Ovary (tissue), 3 donors: ENCODE measurements around the gene PPHLN1.

Source experiments
- CTCF ChIP-seq, 3 donors: fragments of 450-650 bp in 2 of 3; fragments of 200-600 bp in 1 of 3; IDR thresholded peaks; one replicate each; pipeline versions ENCODE4 v1.5.1 to v1.8.0; 2016 to 2022; ENCODE audit warnings: antibody characterized with exemption in 3 of 3, mild to moderate bottlenecking in 1 of 3
- POLR2A ChIP-seq: fragments of 450-650 bp; IDR thresholded peaks from one replicate; pipeline ENCODE4 v1.6.1; 2017; ENCODE audit warnings: antibody characterized with exemption, mild to moderate bottlenecking, moderate library complexity
- donor health status: DM: no; HTN: no; CAD: no.

GRCh38 chr12:42284876-42285275 is 41.1 kb upstream of the PPHLN1 start:
- no peak for TF ChIP-seq CTCF (IDR thresholded peaks at IDR 0.05)
- TF ChIP-seq POLR2A: no peak
